ENCODE data around the gene NOL3.

The NOL3 gene

GRCh38 chr16:67155295-67156142 is 14.8 kb upstream of the NOL3 start:
- peak in 2 of 3 donors; percentile 61 to 71 for DNase-seq (ENCODE audit: low read depth in 3 of 3)

GRCh38 chr16:67156143-67156844 is 14.0 kb upstream of the NOL3 start:
- DNase-seq (ENCODE audit: low read depth in 3 of 3) = no peak

- no peak for DNase-seq (ENCODE audit: low read depth in 3 of 3)
Measured at GRCh38 chr16:67157106-67157748, 13.1 kb upstream of the NOL3 start.

GRCh38 chr16:67157892-67158635 is 12.3 kb upstream of the NOL3 start:
- no peak for DNase-seq (ENCODE audit: low read depth in 3 of 3)

- peak in 2 of 3 donors; percentile 61 to 77 for DNase-seq (ENCODE audit: low read depth in 3 of 3)
Measured at GRCh38 chr16:67158637-67159600, 11.4 kb upstream of the NOL3 start.

- no peak for DNase-seq (ENCODE audit: low read depth in 3 of 3)
Measured at GRCh38 chr16:67161595-67162058, 8.7 kb upstream of the NOL3 start.

- DNase-seq (ENCODE audit: low read depth in 3 of 3) = no peak
Measured at GRCh38 chr16:67162506-67163163, 7.7 kb upstream of the NOL3 start.

GRCh38 chr16:67163164-67163998 is 7.0 kb upstream of the NOL3 start:
- no peak for DNase-seq (ENCODE audit: low read depth in 3 of 3)

- no peak for DNase-seq (ENCODE audit: low read depth in 3 of 3)
Measured at GRCh38 chr16:67163999-67164558, 6.3 kb upstream of the NOL3 start.

- DNase-seq (ENCODE audit: low read depth in 3 of 3) = no peak
Measured at GRCh38 chr16:67164599-67165061, 5.7 kb upstream of the NOL3 start, which contains the start of gene HSF4. Gene HSF4 (plus strand): TSS chr16:67164745. CDS start chr16:67164812, 67 bp downstream.

- DNase-seq (ENCODE audit: low read depth in 3 of 3) = no peak
Measured at GRCh38 chr16:67165121-67166078, 4.9 kb upstream of the NOL3 start.

- no peak for DNase-seq (ENCODE audit: low read depth in 3 of 3)
Measured at GRCh38 chr16:67166110-67166547, 4.2 kb upstream of the NOL3 start.

GRCh38 chr16:67166598-67167168 is 3.7 kb upstream of the NOL3 start:
- no peak for DNase-seq (ENCODE audit: low read depth in 3 of 3)

GRCh38 chr16:67167588-67167987 is 2.8 kb upstream of the NOL3 start:
- no peak for DNase-seq (ENCODE audit: low read depth in 3 of 3)

GRCh38 chr16:67169011-67169451 is 1.3 kb upstream of the NOL3 start:
- DNase-seq (ENCODE audit: low read depth in 3 of 3) = no peak

- DNase-seq (ENCODE audit: low read depth in 3 of 3) = no peak
Measured at GRCh38 chr16:67169642-67170167, 633 bp upstream of the NOL3 start.

Data from stimulated activated CD4-positive, alpha-beta T cell treated with anti-CD3 and anti-CD28 coated beads, TNF-alpha, amount 100 ng/mL, for 48 hours (primary cell).